ENCODE measurements around the gene RPL7L1.
"Not testable (repeated sequence)": the region's sequence is repeated elsewhere in the genome, so short reads cannot be mapped to it uniquely, and the experiment has no call there.

RPL7L1 gene

GRCh38 chr6:42894041-42894828 lies 14.8 kb downstream of the RPL7L1 start:
- DNase-seq: not testable (repeated sequence)

- no peak for DNase-seq
Measured at GRCh38 chr6:42896178-42896719, 16.8 kb downstream of the RPL7L1 start.

- DNase-seq: peak; percentile 64
Measured at GRCh38 chr6:42898891-42899361, 19.5 kb downstream of the RPL7L1 start.

- DNase-seq: no peak
Measured at GRCh38 chr6:42899871-42900270, 20.5 kb downstream of the RPL7L1 start.

GRCh38 chr6:42901538-42901957 lies 22.1 kb downstream of the RPL7L1 start:
- peak; percentile 58 for DNase-seq

- DNase-seq: not testable (repeated sequence)
Measured at GRCh38 chr6:42902429-42903263, 23.2 kb downstream of the RPL7L1 start.

GRCh38 chr6:42904467-42904866 lies 25.1 kb downstream of the RPL7L1 start:
- no peak for DNase-seq

GRCh38 chr6:42907336-42907735 lies 27.9 kb downstream of the RPL7L1 start:
- DNase-seq: no peak

- no peak for DNase-seq
Measured at GRCh38 chr6:42909835-42910234, 30.4 kb downstream of the RPL7L1 start.

- no peak for DNase-seq
Measured at GRCh38 chr6:42911171-42912021, 32.0 kb downstream of the RPL7L1 start.

- DNase-seq: no peak
Measured at GRCh38 chr6:42914546-42914945, 35.1 kb downstream of the RPL7L1 start.

- DNase-seq: no peak
Measured at GRCh38 chr6:42915732-42916131, 36.3 kb downstream of the RPL7L1 start, which contains the start of gene PTCRA. TSS of gene PTCRA (plus strand) at chr6:42916053. CDS start at chr6:42916070, 17 bp downstream.

GRCh38 chr6:42916288-42916687 lies 36.9 kb downstream of the RPL7L1 start:
- DNase-seq: no peak

- no peak for DNase-seq
Measured at GRCh38 chr6:42921801-42922200, 42.4 kb downstream of the RPL7L1 start.

GRCh38 chr6:42923666-42924065 lies 44.2 kb downstream of the RPL7L1 start:
- DNase-seq: no peak

GRCh38 chr6:42925248-42925857 lies 45.9 kb downstream of the RPL7L1 start:
- DNase-seq: no peak

GRCh38 chr6:42928986-42929820 lies 49.8 kb downstream of the RPL7L1 start, which contains the start of gene CNPY3:
TSS of gene CNPY3 (plus strand) at chr6:42929480. CDS start at chr6:42929571, 91 bp downstream.
- DNase-seq: peak; percentile 94

- peak; percentile 58 for DNase-seq
Measured at GRCh38 chr6:42929821-42930360, 50.5 kb downstream of the RPL7L1 start.

- no peak for DNase-seq
Measured at GRCh38 chr6:42932412-42932811, 53.0 kb downstream of the RPL7L1 start.

GRCh38 chr6:42933205-42933604 lies 53.8 kb downstream of the RPL7L1 start:
- no peak for DNase-seq

GRCh38 chr6:42935322-42935721 lies 55.9 kb downstream of the RPL7L1 start:
- DNase-seq: no peak
